ENCODE measurements around the gene ABCD3.
A peak's percentile ranks its signal among the peaks of the same experiment; 100 is the strongest.

Gene ABCD3

DNA sequence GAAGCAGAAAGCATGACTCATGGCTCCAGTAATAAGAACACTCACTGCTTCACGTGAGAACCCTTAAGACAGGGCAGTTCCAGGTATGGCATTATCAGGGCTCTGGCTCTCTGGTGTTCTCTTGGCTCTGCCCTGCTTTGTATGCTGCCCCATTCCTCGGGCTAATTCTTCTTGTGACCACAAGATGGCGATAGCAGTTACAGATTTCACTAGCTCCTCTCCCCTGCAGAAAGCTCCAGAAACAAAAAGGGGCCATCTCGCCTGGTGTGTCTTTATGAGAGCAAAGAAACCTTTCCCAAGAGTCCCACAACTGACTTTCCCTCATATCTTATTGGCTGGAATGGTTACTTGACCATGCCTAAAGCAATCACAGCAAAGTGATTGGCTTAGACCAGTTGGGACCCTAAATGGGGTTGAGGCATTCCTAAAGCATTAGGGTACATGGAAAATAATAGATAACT is 63.3 kb downstream of the ABCD3 start:
- TF ChIP-seq, protein P1, sequence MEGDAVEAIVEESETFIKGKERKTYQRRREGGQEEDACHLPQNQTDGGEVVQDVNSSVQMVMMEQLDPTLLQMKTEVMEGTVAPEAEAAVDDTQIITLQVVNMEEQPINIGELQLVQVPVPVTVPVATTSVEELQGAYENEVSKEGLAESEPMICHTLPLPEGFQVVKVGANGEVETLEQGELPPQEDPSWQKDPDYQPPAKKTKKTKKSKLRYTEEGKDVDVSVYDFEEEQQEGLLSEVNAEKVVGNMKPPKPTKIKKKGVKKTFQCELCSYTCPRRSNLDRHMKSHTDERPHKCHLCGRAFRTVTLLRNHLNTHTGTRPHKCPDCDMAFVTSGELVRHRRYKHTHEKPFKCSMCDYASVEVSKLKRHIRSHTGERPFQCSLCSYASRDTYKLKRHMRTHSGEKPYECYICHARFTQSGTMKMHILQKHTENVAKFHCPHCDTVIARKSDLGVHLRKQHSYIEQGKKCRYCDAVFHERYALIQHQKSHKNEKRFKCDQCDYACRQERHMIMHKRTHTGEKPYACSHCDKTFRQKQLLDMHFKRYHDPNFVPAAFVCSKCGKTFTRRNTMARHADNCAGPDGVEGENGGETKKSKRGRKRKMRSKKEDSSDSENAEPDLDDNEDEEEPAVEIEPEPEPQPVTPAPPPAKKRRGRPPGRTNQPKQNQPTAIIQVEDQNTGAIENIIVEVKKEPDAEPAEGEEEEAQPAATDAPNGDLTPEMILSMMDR (IDR thresholded peaks at IDR 0.05; ENCODE audit: low read depth, low read length) = peak; percentile 85
- DNase-seq (ENCODE audit: extremely low read depth, low read depth) = peak; percentile 22

DNA sequence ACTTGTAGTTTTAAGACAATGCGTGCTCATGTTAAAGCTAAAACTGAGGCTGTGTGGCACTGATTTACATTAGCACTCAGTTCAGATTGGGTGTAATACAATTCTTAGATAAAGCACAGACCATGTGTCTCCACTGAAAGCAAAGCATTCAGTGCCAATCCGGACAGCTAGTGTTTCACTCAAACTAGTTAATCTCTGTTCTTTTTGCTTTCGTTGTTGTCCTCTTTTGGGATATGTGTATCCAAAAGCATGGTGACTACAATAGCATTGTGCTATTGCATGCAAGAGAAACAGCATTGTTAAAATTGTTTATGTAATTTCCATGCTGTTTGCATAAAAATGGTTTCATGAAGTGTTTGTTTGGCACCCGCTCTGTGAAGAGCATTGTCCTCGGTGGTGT is 68.8 kb downstream of the ABCD3 start:
- DNase-seq (ENCODE audit: extremely low read depth, low read depth) = no peak
- TF ChIP-seq, protein P1 (IDR thresholded peaks at IDR 0.05; ENCODE audit: low read depth, low read length) = no peak

- TF ChIP-seq, protein P1 (IDR thresholded peaks at IDR 0.05; ENCODE audit: low read depth, low read length) = no peak
- no peak for DNase-seq (ENCODE audit: extremely low read depth, low read depth)
These were observed 72.4 kb downstream of the ABCD3 start for GRCh38 chr1:94490556-94490955.

DNA sequence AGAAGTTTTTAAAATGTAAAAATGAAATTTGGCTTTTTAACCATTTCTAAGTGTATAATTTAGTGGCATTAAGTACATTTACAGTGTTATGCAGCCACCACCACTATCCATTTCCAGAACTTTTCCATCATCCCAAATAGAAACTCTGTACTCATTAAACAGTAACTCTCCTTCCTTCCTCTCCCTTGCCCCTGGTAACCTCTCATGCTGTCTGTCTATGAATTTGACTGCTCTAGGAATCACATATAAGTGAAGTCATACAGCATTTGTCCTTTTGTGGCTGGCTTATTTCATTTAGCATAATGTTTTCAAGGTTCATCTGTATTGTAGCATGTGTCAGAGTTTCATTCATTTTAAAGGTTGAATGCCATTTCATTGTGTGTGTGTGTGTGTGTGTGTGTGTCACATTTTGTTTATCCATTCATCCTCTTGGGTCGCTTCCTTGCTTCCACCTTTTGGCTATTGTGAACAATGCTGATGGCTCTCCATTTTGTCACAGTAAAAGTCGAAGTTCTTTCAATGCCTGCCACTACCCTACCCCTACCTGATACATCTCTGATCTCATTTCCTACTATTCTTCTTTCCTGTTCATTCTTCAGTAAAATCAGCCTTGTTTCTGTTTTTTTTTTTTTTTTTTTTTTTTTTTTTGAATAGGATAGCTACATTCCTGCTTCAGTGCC is 78.0 kb downstream of the ABCD3 start:
- TF ChIP-seq, protein P1 (IDR thresholded peaks at IDR 0.05; ENCODE audit: low read depth, low read length) = no peak
- no peak for DNase-seq (ENCODE audit: extremely low read depth, low read depth)

DNA sequence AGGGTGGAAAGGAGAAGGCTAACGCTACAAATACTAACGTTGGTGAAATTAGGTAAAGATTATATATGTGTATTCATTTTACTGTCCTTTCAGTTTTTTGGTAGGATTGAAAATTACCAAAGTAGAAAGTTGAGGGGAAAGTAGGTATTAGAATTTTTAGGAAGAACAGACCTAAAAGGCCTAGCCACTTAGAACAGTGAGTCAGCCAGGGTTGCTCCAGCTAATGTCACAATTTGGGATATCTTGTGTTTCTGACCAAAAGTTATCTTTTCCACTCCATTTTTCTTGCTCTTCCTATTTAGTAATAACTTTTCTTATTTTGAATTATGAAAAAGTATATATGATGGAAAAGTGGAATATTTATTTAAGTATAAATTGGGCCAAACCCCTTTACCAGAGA is 83.2 kb downstream of the ABCD3 start:
- TF ChIP-seq, protein P1 (IDR thresholded peaks at IDR 0.05; ENCODE audit: low read depth, low read length) = no peak
- no peak for DNase-seq (ENCODE audit: extremely low read depth, low read depth)

GRCh38 chr1:94501935-94502334 is 83.7 kb downstream of the ABCD3 start:
- TF ChIP-seq, protein P1 (IDR thresholded peaks at IDR 0.05; ENCODE audit: low read depth, low read length) = no peak
- no peak for DNase-seq (ENCODE audit: extremely low read depth, low read depth)

GRCh38 chr1:94503153-94503552 is 85.0 kb downstream of the ABCD3 start:
- TF ChIP-seq, protein P1 (IDR thresholded peaks at IDR 0.05; ENCODE audit: low read depth, low read length) = no peak
- DNase-seq (ENCODE audit: extremely low read depth, low read depth) = no peak
